Measurements from ENCODE around the gene GAD2. TPM values are rescaled to one million over a fixed set of nuclear protein-coding genes. Genes with fewer than 3 reads are reported as not detected.

Gene GAD2
- polyA plus RNA-seq, 1 experiment: not detected

DNA sequence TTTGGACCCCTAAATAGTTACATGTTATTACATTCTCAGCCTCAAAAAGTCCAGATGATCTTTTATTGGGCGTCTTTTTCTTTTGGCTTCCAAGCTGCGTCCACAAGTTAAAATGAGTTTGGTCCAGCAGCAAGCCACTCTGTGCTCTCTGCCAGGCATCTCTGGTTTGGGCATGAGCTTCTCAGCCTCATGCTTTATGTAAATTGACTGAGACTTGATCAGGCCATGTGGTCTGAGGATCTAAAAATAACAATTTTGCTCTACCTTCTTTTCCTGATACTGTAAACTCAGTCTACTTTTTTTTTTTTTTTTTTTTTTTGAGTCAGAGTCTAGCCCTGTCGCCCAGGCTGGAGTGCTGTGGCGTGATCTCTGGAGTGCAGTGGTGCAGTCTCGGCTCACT is 15.6 kb downstream of the GAD2 start:
- TF ChIP-seq, protein P1, sequence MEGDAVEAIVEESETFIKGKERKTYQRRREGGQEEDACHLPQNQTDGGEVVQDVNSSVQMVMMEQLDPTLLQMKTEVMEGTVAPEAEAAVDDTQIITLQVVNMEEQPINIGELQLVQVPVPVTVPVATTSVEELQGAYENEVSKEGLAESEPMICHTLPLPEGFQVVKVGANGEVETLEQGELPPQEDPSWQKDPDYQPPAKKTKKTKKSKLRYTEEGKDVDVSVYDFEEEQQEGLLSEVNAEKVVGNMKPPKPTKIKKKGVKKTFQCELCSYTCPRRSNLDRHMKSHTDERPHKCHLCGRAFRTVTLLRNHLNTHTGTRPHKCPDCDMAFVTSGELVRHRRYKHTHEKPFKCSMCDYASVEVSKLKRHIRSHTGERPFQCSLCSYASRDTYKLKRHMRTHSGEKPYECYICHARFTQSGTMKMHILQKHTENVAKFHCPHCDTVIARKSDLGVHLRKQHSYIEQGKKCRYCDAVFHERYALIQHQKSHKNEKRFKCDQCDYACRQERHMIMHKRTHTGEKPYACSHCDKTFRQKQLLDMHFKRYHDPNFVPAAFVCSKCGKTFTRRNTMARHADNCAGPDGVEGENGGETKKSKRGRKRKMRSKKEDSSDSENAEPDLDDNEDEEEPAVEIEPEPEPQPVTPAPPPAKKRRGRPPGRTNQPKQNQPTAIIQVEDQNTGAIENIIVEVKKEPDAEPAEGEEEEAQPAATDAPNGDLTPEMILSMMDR (IDR thresholded peaks at IDR 0.05; ENCODE audit: insufficient read depth, low read depth, low read length): no peak
- Histone ChIP-seq H3K4me3 (ENCODE audit: low read depth, low read length) (no peak overlapping the region), H3K36me3 (ENCODE audit: control insufficient read depth, insufficient read depth, low read length) (no peaks in the 10 kb centered on the region), H3K27me3 (ENCODE audit: control insufficient read depth, insufficient read depth, low read length) (no peaks in the 10 kb centered on the region)
- CTCF ChIA-PET: interaction anchor here (1.3 kb wide), 1 partner anchor 68 kb away, joined by 4 read pairs; no protein-coding TSS in a partner anchor
- no peak for DNase-seq (ENCODE audit: low read depth)
- POLR2A ChIA-PET: no interaction called here

DNA sequence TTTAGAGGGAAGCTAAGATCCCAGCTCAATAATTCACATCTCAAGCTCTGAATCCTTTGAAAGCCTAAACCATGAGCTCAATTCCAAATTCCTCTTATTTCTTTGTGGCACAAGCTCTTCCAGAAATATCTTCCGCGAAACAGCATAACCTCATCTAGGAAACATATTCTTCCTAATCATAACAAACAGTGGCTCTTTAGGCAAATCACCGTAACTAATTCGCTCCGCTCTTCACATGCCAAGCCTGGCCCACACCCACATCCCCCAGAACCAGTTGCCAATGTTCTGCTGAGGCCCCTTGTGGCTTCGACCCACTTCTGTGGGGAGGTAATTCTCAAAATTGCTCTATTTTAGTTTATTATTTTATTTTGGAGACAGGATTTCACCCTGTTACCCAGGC is 19.2 kb downstream of the GAD2 start:
- Histone ChIP-seq H3K4me3 (ENCODE audit: low read depth, low read length) (no peak overlapping the region), H3K27me3 (ENCODE audit: control insufficient read depth, insufficient read depth, low read length) (no peaks in the 10 kb centered on the region), H3K36me3 (ENCODE audit: control insufficient read depth, insufficient read depth, low read length) (no peaks in the 10 kb centered on the region)
- TF ChIP-seq, protein P1 (IDR thresholded peaks at IDR 0.05; ENCODE audit: insufficient read depth, low read depth, low read length): no peak
- CTCF ChIA-PET: no interaction called here
- no peak for DNase-seq (ENCODE audit: low read depth)
- POLR2A ChIA-PET: no interaction called here

DNA sequence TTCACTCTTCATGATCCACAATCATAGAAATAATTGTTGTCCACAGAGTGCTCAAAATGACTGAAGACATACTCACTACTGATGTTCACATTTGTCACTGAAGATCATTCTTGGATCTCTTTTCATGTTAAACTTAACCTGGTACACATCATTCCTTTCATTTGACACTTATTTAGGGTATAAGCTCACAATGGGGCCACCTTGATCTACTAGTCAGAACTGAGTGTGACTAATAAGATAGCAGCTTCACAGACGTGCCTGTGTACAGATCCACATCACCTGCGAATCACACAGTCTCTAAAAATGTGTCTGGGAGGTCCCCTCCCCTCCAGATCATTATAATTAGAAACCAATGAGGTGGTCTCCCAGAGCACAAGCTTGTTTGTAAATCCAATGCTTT is 21.8 kb downstream of the GAD2 start:
- Histone ChIP-seq H3K36me3 (ENCODE audit: control insufficient read depth, insufficient read depth, low read length) (no peaks in the 10 kb centered on the region), H3K27me3 (ENCODE audit: control insufficient read depth, insufficient read depth, low read length) (no peaks in the 10 kb centered on the region), H3K4me3 (ENCODE audit: low read depth, low read length) (no peak overlapping the region)
- no peak for DNase-seq (ENCODE audit: low read depth)
- CTCF ChIA-PET: no interaction called here
- POLR2A ChIA-PET: no interaction called here
- TF ChIP-seq, protein P1 (IDR thresholded peaks at IDR 0.05; ENCODE audit: insufficient read depth, low read depth, low read length): no peak

DNA sequence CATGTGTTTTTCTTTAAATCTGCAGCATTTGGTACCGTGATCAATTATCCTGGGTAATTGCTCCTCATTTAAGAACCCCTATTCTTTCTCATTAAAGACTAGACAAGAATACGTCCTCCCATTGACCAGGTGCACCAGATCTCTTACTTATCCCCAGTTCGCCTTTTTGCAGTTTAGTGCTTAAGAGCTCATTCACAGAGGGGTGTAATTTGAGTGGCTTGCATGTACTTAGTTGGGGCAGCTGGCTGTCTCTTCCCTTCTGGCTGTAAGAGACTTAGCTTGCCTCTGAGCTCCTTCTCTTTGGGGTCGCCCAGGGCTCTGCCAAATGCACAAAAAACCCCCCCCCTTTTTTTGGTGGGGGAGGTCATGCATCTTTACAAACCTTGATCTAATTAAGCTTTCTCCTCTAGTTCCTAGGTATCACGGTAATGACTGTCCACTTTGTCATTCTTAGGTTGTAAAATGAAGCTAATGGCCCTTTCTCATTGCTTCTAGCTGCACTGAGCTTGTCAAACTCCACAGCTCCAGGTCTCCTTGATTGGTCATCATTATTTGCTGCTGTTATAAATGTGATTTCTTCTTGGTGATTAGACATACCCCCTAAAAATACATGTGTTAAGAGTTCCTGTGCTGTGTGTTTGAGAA is 26.3 kb downstream of the GAD2 start:
- CTCF ChIA-PET: no interaction called here
- H3K27me3 ChIP-seq (ENCODE audit: control insufficient read depth, insufficient read depth, low read length): no peaks in the 10 kb centered on the region
- H3K4me3 ChIP-seq (ENCODE audit: low read depth, low read length): no peak overlapping the region
- H3K36me3 ChIP-seq (ENCODE audit: control insufficient read depth, insufficient read depth, low read length): no peaks in the 10 kb centered on the region
- TF ChIP-seq, protein P1 (IDR thresholded peaks at IDR 0.05; ENCODE audit: insufficient read depth, low read depth, low read length): no peak
- DNase-seq (ENCODE audit: low read depth): no peak
- POLR2A ChIA-PET: no interaction called here

DNA sequence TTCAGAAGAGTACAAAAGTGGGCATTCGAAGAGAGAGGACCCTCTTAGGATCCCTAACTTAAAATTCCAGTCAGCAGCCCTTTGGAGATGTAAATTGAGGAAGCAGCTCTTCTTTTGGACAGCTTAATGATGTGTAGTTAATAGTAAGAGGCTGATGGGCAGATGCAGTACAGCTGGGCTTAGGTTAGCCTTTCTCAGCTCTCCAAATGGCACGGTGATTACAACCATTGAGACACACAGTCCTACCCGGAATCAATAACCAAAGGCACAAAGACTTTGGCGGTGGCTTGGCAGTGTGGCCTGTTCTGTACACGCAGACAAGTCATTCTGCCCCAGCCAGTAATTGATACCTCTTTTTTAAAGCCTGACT is 26.8 kb downstream of the GAD2 start:
- CTCF ChIA-PET: no interaction called here
- TF ChIP-seq, protein P1 (IDR thresholded peaks at IDR 0.05; ENCODE audit: insufficient read depth, low read depth, low read length): no peak
- Histone ChIP-seq H3K27me3 (ENCODE audit: control insufficient read depth, insufficient read depth, low read length) (no peaks in the 10 kb centered on the region), H3K4me3 (ENCODE audit: low read depth, low read length) (no peak overlapping the region), H3K36me3 (ENCODE audit: control insufficient read depth, insufficient read depth, low read length) (no peaks in the 10 kb centered on the region)
- POLR2A ChIA-PET: no interaction called here
- DNase-seq (ENCODE audit: low read depth): no peak

All from BJ (cell line).